Measurements from ENCODE around the gene EP400.

Gene EP400

GRCh38 chr12:132019891-132020290, 70.1 kb downstream of the EP400 start:
- H3K4me3 ChIP-seq (ENCODE audit: low read length): no peak overlapping the region
- no peak for DNase-seq (ENCODE audit: low read depth)
- H3K4me1 ChIP-seq (ENCODE audit: control insufficient read depth, insufficient read depth, low read length): peaks cover 9% of the 10 kb centered on the region
- no peaks in the 10 kb centered on the region for H3K27me3 ChIP-seq (replicated peaks; ENCODE audit: control insufficient read depth, insufficient read depth, low read length)
- no peak overlapping the region for H3K9ac ChIP-seq (ENCODE audit: low read length)
- peaks cover 71% of the 10 kb centered on the region for H3K36me3 ChIP-seq (ENCODE audit: control insufficient read depth, insufficient read depth, low read length, severe bottlenecking)
- no peaks in the 10 kb centered on the region for H3K9me3 ChIP-seq (ENCODE audit: control insufficient read depth, low read length)

- Histone ChIP-seq H3K4me1 (ENCODE audit: control insufficient read depth, insufficient read depth, low read length) (peaks cover 9% of the 10 kb centered on the region), H3K4me3 (ENCODE audit: low read length) (no peak overlapping the region), H3K9ac (ENCODE audit: low read length) (no peak overlapping the region), H3K36me3 (ENCODE audit: control insufficient read depth, insufficient read depth, low read length, severe bottlenecking) (peaks cover 71% of the 10 kb centered on the region), H3K27me3 (replicated peaks; ENCODE audit: control insufficient read depth, insufficient read depth, low read length) (no peaks in the 10 kb centered on the region), H3K9me3 (ENCODE audit: control insufficient read depth, low read length) (no peaks in the 10 kb centered on the region)
- DNase-seq (ENCODE audit: low read depth): no peak
Measured at GRCh38 chr12:132020292-132020691, 70.5 kb downstream of the EP400 start.

GRCh38 chr12:132021031-132021871, 71.5 kb downstream of the EP400 start:
- Histone ChIP-seq H3K9ac (ENCODE audit: low read length) (no peak overlapping the region), H3K9me3 (ENCODE audit: control insufficient read depth, low read length) (no peaks in the 10 kb centered on the region), H3K4me3 (ENCODE audit: low read length) (no peak overlapping the region), H3K4me1 (ENCODE audit: control insufficient read depth, insufficient read depth, low read length) (peaks cover 9% of the 10 kb centered on the region), H3K36me3 (ENCODE audit: control insufficient read depth, insufficient read depth, low read length, severe bottlenecking) (peaks cover 72% of the 10 kb centered on the region), H3K27me3 (replicated peaks; ENCODE audit: control insufficient read depth, insufficient read depth, low read length) (no peaks in the 10 kb centered on the region)
- no peak for DNase-seq (ENCODE audit: low read depth)

GRCh38 chr12:132021965-132022364, 72.2 kb downstream of the EP400 start:
- H3K4me1 ChIP-seq (ENCODE audit: control insufficient read depth, insufficient read depth, low read length): peaks cover 9% of the 10 kb centered on the region
- H3K9ac ChIP-seq (ENCODE audit: low read length): no peak overlapping the region
- peaks cover 74% of the 10 kb centered on the region for H3K36me3 ChIP-seq (ENCODE audit: control insufficient read depth, insufficient read depth, low read length, severe bottlenecking)
- DNase-seq (ENCODE audit: low read depth): no peak
- no peaks in the 10 kb centered on the region for H3K9me3 ChIP-seq (ENCODE audit: control insufficient read depth, low read length)
- no peaks in the 10 kb centered on the region for H3K27me3 ChIP-seq (replicated peaks; ENCODE audit: control insufficient read depth, insufficient read depth, low read length)
- no peak overlapping the region for H3K4me3 ChIP-seq (ENCODE audit: low read length)

- no peak for DNase-seq (ENCODE audit: low read depth)
- Histone ChIP-seq H3K4me3 (ENCODE audit: low read length) (no peak overlapping the region), H3K4me1 (ENCODE audit: control insufficient read depth, insufficient read depth, low read length) (peaks cover 9% of the 10 kb centered on the region), H3K27me3 (replicated peaks; ENCODE audit: control insufficient read depth, insufficient read depth, low read length) (no peaks in the 10 kb centered on the region), H3K36me3 (ENCODE audit: control insufficient read depth, insufficient read depth, low read length, severe bottlenecking) (peaks cover 74% of the 10 kb centered on the region), H3K9ac (ENCODE audit: low read length) (no peak overlapping the region), H3K9me3 (ENCODE audit: control insufficient read depth, low read length) (no peaks in the 10 kb centered on the region)
Measured at GRCh38 chr12:132023658-132024057, 73.9 kb downstream of the EP400 start.

GRCh38 chr12:132024758-132025157, 75.0 kb downstream of the EP400 start:
- DNase-seq (ENCODE audit: low read depth): no peak
- Histone ChIP-seq H3K27me3 (replicated peaks; ENCODE audit: control insufficient read depth, insufficient read depth, low read length) (no peaks in the 10 kb centered on the region), H3K4me1 (ENCODE audit: control insufficient read depth, insufficient read depth, low read length) (peaks cover 9% of the 10 kb centered on the region), H3K9ac (ENCODE audit: low read length) (no peak overlapping the region), H3K4me3 (ENCODE audit: low read length) (no peak overlapping the region), H3K9me3 (ENCODE audit: control insufficient read depth, low read length) (no peaks in the 10 kb centered on the region), H3K36me3 (ENCODE audit: control insufficient read depth, insufficient read depth, low read length, severe bottlenecking) (peaks cover 74% of the 10 kb centered on the region)

GRCh38 chr12:132025526-132025925, 75.8 kb downstream of the EP400 start:
- no peak for DNase-seq (ENCODE audit: low read depth)
- no peaks in the 10 kb centered on the region for H3K27me3 ChIP-seq (replicated peaks; ENCODE audit: control insufficient read depth, insufficient read depth, low read length)
- H3K9ac ChIP-seq (ENCODE audit: low read length): no peak overlapping the region
- peaks cover 9% of the 10 kb centered on the region for H3K4me1 ChIP-seq (ENCODE audit: control insufficient read depth, insufficient read depth, low read length)
- no peak overlapping the region for H3K4me3 ChIP-seq (ENCODE audit: low read length)
- H3K9me3 ChIP-seq (ENCODE audit: control insufficient read depth, low read length): no peaks in the 10 kb centered on the region
- peaks cover 74% of the 10 kb centered on the region for H3K36me3 ChIP-seq (ENCODE audit: control insufficient read depth, insufficient read depth, low read length, severe bottlenecking)

GRCh38 chr12:132026061-132026795, 76.5 kb downstream of the EP400 start:
- no peak for DNase-seq (ENCODE audit: low read depth)
- no peak overlapping the region for H3K9ac ChIP-seq (ENCODE audit: low read length)
- no peaks in the 10 kb centered on the region for H3K27me3 ChIP-seq (replicated peaks; ENCODE audit: control insufficient read depth, insufficient read depth, low read length)
- H3K4me1 ChIP-seq (ENCODE audit: control insufficient read depth, insufficient read depth, low read length): peaks cover 9% of the 10 kb centered on the region
- no peaks in the 10 kb centered on the region for H3K9me3 ChIP-seq (ENCODE audit: control insufficient read depth, low read length)
- H3K4me3 ChIP-seq (ENCODE audit: low read length): no peak overlapping the region
- peaks cover 78% of the 10 kb centered on the region for H3K36me3 ChIP-seq (ENCODE audit: control insufficient read depth, insufficient read depth, low read length, severe bottlenecking)

- Histone ChIP-seq H3K36me3 (ENCODE audit: control insufficient read depth, insufficient read depth, low read length, severe bottlenecking) (peaks cover 80% of the 10 kb centered on the region), H3K4me1 (ENCODE audit: control insufficient read depth, insufficient read depth, low read length) (peaks cover 3% of the 10 kb centered on the region), H3K27me3 (replicated peaks; ENCODE audit: control insufficient read depth, insufficient read depth, low read length) (no peaks in the 10 kb centered on the region), H3K9ac (ENCODE audit: low read length) (no peak overlapping the region), H3K4me3 (ENCODE audit: low read length) (no peak overlapping the region), H3K9me3 (ENCODE audit: control insufficient read depth, low read length) (no peaks in the 10 kb centered on the region)
- DNase-seq (ENCODE audit: low read depth): no peak
Measured at GRCh38 chr12:132026796-132027500, 77.2 kb downstream of the EP400 start.

- DNase-seq (ENCODE audit: low read depth): no peak
- Histone ChIP-seq H3K4me3 (ENCODE audit: low read length) (no peak overlapping the region), H3K9ac (ENCODE audit: low read length) (no peak overlapping the region), H3K9me3 (ENCODE audit: control insufficient read depth, low read length) (no peaks in the 10 kb centered on the region), H3K4me1 (ENCODE audit: control insufficient read depth, insufficient read depth, low read length) (no peaks in the 10 kb centered on the region), H3K36me3 (ENCODE audit: control insufficient read depth, insufficient read depth, low read length, severe bottlenecking) (peaks cover 86% of the 10 kb centered on the region), H3K27me3 (replicated peaks; ENCODE audit: control insufficient read depth, insufficient read depth, low read length) (no peaks in the 10 kb centered on the region)
Measured at GRCh38 chr12:132027636-132028035, 77.9 kb downstream of the EP400 start.

- H3K9me3 ChIP-seq (ENCODE audit: control insufficient read depth, low read length): no peaks in the 10 kb centered on the region
- H3K4me1 ChIP-seq (ENCODE audit: control insufficient read depth, insufficient read depth, low read length): no peaks in the 10 kb centered on the region
- no peak overlapping the region for H3K4me3 ChIP-seq (ENCODE audit: low read length)
- H3K36me3 ChIP-seq (ENCODE audit: control insufficient read depth, insufficient read depth, low read length, severe bottlenecking): peaks cover 90% of the 10 kb centered on the region
- no peak overlapping the region for H3K9ac ChIP-seq (ENCODE audit: low read length)
- DNase-seq (ENCODE audit: low read depth): no peak
- no peaks in the 10 kb centered on the region for H3K27me3 ChIP-seq (replicated peaks; ENCODE audit: control insufficient read depth, insufficient read depth, low read length)
Measured at GRCh38 chr12:132028111-132028510, 78.4 kb downstream of the EP400 start.

All from adipocyte (in vitro differentiated cells).